ENCODE measurements around the gene ADAMTS1.
"Not testable (repeated sequence)": the region's sequence is repeated elsewhere in the genome, so short reads cannot be mapped to it uniquely, and the experiment has no call there.

Gene ADAMTS1

GRCh38 chr21:26845066-26845758 is at the start of gene ADAMTS1:
ADAMTS1 (minus strand) TSS chr21:26845409; CDS start chr21:26844954, 455 bp downstream.
- DNase-seq: peak; percentile 83

- DNase-seq: no peak
Measured at GRCh38 chr21:26892151-26892550, 46.9 kb upstream of the ADAMTS1 start.

GRCh38 chr21:26888931-26889330 is 43.7 kb upstream of the ADAMTS1 start:
- no peak for DNase-seq

GRCh38 chr21:26888256-26888655 is 43.0 kb upstream of the ADAMTS1 start:
- DNase-seq: no peak

DNA sequence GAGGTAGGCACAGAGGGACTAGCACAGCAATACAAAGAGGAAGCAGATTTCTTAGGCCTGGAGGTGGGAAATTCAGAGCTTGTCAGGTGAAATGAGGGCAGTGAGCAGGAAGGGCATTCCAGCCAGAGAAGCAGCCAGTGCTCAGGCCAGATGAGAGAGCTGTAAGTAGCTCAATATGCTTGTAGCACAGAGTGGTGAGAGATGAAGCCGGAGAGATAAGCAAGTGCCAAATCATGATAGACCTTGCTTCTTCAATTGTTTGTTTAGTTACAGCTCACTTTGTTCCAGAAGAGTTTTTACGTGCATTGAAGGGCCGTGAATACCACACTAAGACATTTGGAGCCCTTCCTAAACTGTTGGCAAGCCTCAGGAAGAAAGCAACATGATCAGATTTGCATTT is 42.0 kb upstream of the ADAMTS1 start:
- no peak for DNase-seq

DNA sequence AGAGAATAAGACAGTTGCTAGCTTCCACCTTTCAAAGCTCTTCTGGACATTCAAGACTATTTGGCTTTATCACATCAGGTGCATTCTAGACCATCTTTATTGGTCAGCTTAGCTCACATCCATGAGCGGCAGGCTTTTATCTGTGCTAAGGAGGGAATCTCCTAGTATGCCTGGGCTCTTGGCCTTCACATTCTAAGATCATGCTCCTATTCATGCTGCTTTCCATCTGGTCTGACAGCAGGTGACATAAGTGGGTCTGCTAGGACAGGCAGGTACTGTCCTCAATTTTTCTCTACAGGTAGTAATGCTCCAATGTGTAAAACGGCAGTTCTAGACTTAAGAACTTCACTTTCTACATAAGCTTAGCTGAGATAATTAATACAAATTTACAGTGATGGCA is 39.2 kb upstream of the ADAMTS1 start:
- DNase-seq: no peak

- no peak for DNase-seq
Measured at GRCh38 chr21:26883768-26884167, 38.6 kb upstream of the ADAMTS1 start.

- DNase-seq: no peak
Measured at GRCh38 chr21:26881504-26882228, 36.5 kb upstream of the ADAMTS1 start.

DNA sequence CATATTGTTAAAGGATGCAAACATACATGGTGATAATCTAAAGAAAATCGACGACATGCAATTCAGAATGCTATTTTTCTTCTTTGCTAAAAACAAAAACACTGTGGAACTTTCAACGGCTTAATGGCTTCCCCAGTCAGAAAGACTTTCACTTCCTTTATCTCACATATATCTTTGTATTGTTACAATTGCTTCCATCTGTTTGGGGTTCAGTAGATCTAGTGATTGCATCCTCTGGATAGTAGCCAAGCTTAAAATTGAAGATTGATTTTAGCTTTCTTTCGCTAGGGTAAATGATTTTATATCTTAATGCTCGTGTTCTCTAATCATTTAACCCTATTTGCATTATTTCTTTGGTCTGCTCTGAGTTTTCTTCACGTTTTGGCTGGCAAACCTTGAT is 31.8 kb upstream of the ADAMTS1 start:
- DNase-seq: no peak

GRCh38 chr21:26874347-26874746 is 29.1 kb upstream of the ADAMTS1 start:
- no peak for DNase-seq

DNA sequence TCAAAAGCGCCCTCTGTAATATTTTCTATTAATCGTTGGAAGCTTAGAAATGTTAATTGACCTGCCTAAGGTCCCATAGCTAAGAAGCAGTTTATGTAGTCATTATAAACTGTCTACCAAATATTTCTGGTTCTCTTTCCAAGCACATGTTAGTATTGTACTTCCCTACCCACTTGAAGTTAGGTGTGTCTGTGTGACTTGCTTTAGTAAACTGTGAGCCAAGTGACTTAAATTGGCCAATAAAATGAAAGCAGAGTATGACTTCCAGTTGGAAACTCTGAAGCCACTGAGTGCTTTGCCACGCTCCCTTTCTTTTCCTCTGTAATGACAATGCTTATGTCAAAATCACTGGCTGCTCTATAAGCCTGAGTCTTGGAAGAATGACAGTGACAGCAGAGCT is 20.6 kb upstream of the ADAMTS1 start:
- DNase-seq: no peak

DNA sequence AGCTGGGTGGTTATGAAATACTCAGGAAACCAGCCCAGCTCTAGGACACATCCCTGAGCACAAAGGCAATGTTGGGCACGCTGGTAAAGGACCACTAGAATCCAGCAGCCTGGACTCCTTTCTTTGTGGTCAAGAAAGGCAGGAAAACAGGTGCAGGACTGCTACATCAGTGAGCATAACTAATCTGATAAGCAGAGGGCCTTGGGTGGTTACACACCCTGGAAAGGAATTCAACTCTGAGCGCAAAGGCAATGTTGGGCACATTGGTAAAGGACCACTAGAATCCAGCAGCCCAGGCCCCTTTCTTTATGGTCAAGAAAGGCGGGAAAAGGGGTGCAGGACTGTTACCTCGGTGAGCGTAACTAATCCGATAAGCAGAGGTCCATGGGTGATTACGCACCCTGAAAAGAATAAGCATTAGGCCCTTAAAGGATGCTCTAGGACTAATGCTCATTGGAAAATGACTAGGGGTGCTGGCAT is 11.7 kb upstream of the ADAMTS1 start:
- not testable (repeated sequence) for DNase-seq

DNA sequence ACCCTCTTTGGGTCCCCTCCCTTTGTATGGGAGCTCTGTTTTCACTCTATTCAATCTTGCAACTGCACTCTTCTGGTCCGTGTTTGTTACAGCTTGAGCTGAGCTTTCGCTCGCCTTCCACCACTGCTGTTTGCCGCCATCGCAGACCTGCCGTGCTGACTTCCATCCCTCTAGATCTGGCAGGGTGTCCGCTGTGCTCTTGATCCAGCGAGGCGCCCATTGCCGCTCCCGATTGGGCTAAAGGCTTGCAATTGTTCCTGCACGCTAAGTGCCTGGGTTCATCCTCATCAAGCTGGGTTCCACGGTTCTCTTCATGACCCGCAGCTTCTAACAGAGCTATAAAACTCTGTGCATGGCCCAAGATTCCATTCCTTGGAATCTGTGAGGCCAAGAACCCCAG is 9.5 kb upstream of the ADAMTS1 start:
- not testable (repeated sequence) for DNase-seq

GRCh38 chr21:26852423-26852822 is 7.2 kb upstream of the ADAMTS1 start:
- no peak for DNase-seq

GRCh38 chr21:26851109-26851944 is 6.1 kb upstream of the ADAMTS1 start:
- DNase-seq: no peak

- no peak for DNase-seq
Measured at GRCh38 chr21:26850116-26850643, 5.0 kb upstream of the ADAMTS1 start.

DNA sequence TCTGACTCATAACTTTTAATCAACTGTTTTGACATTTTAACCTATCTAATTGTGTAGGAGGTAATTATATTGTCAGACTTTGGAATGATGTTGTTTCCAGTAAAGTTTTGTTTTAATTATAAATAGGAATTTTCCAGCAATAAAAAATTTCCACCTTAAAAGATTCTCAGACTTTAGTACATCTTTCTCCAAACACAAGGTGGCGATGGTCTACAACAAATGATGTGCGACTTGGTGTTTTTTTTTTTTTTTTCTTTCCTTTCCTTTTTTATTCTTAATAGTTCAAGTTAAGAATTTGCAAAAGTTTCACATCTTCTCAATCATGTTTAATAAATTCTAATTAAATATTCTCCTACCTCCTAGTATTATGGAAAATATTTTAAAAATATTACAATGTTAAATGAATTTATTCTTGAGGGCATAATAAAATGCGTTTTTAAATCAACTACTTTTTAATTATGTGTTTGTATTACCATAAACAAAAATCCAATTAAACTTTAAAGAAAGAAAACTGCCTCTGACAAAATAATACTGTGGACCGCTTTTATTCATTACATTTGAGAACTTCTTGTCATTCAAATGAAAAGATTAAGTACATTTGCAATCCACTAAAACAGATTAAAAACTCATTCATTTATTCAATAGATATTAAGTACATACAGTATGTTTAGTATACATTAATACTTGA is 4.4 kb upstream of the ADAMTS1 start:
- peak; percentile 69 for DNase-seq

DNA sequence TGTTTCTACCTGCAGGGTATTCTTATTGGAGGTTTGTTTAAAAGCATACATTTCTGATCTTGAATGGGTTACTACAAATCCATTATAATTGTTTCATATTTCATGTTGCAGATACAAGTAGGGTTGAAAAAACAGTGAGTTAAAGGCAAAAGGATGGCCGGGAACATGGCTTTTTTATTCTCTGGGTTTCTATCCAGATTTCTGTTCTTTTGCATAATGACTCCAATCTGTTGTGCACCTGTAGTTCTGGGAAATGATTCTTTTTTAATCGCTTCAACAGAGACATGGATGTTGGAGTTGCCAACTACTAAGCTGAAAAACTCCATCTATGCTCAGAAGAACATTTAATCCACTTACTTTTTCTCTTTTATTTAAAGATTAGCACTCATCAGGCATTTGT is 2.7 kb upstream of the ADAMTS1 start:
- no peak for DNase-seq

DNA sequence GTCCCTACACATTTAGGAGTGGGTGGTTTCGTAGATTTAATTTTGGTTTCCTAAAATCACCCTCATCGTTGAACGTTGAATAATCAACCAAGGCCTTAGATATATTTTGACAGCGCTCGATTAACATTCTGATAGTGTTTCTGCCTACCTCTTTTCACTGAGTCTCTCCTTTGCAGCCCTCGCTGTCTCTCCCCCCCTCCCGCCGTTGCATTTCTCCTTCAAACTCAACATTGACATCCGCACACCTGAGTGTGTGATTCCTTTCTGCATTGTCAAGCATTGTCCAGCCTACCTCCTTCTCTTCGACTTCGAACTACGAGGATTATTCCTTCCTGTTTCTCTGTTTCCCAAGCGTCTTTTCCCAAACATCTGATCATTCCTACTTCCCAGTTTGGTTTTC is 1.8 kb upstream of the ADAMTS1 start:
- DNase-seq: no peak

DNA sequence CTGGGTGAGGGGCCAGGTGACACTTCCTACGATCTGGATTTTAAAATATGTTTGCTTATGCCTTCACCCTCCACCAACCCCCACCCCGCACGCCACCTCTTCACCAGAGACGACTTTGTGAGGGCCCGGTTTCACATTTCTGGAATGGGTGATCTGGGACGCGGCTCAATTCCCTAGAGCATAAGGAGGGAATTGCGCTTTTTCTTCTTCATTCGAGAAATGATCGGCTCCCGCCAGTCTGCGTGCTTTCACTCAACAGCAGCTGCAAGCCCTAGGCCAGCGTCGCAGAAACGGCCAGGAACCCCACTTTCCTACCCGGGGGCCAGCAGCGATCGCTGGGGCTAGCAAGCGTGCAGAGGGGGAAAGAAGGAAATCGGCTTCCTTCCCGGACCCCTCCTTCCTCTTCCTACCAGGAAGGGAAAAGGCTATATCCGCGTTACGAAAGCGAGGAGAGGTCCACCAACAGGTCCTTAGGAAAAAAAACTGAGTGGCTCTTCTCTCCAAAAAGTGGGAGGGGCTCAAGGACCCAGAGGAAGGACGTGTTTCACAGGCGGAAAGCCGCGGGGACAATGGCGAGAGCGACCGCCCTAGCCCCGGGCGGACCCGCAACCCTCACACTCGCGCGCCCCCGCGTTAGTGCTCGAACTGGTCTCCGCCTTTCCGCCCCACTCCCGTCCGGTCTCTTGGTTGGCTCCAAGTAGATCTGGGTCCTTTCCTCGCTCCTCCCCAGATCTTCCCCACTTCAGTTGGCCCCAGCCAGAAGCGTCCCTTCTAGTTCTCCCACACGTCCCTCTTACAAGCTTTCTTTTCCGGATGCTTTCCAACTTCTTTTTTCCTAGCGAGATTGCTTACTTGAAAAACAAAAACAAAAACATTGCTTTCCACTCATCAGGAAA is 1.1 kb upstream of the ADAMTS1 start:
- DNase-seq: peak; percentile 65

- DNase-seq: no peak
Measured at GRCh38 chr21:26845759-26846035, 488 bp upstream of the ADAMTS1 start.
